GM23338 (cell line): ENCODE data around the gene OR51I2.
A peak's percentile ranks its signal among the peaks of the same experiment; 100 is the strongest.

Experiments
- CREB1 ChIP-seq: fragments of 250-450 bp; sonication (Bioruptor Pico); IDR thresholded peaks from 2 replicates; pipeline ENCODE4 v1.5.0; 2020; ENCODE audit warnings: low read depth, mild to moderate bottlenecking, moderate library complexity
- EZH2 ChIP-seq: fragments of 200-600 bp; sonication (generic); IDR thresholded peaks from one replicate; pipeline ENCODE4 v1.8.0; 2017; ENCODE audit warnings: antibody characterized with exemption, mild to moderate bottlenecking, low read depth; ENCODE audit not compliant: unreplicated experiment
- EZH2phosphoT487 ChIP-seq: fragments of 200-600 bp; sonication (generic); IDR thresholded peaks from one replicate; pipeline ENCODE4 v1.8.1; 2018; ENCODE audit warnings: antibody characterized with exemption; ENCODE audit not compliant: unreplicated experiment
- NANOG ChIP-seq: IDR thresholded peaks from 2 replicates; pipeline ENCODE4 v1.6.1; 2016; ENCODE audit warnings: antibody characterized with exemption, borderline replicate concordance
- POLR2AphosphoS5 ChIP-seq: IDR thresholded peaks from 2 replicates; pipeline ENCODE4 v1.6.1; 2016; ENCODE audit warnings: antibody characterized with exemption, low read depth
- REST ChIP-seq: IDR thresholded peaks from one replicate; pipeline ENCODE4 v1.6.1; 2018; ENCODE audit warnings: antibody characterized with exemption; ENCODE audit not compliant: unreplicated experiment
- TF ChIP-seq, protein P1 (sequence below), 2 experiments: fragments of 200-600 bp in 1 of 2; sonication (generic) in 1 of 2; conservative IDR thresholded peaks; 2 replicates each; pipeline versions ENCODE4 v1.5.1 to v1.6.1; 2016 to 2017; ENCODE audit warnings: antibody characterized with exemption in 2 of 2, low read depth in 2 of 2, mild to moderate bottlenecking in 2 of 2, moderate library complexity in 1 of 2

DNA sequence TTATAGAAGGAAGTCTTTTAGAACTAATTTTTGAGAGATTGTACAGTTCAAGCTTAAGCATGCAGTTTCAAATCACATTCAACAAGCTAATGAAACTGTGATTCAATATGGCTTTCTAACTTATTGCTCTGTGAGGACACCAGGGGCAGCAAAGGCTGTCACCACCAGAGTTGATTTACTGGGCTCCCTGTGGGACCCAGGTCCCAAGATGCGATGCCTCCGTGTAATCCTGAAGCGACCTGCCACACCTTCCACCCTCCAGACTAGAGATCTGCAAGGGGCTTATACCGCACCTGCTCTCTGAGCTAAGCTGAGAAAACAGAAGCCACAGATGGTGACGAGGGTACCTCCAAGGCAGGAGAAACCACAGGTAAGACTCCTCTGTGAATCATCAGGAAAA is 28.1 kb upstream of the OR51I2 start:
- TF ChIP-seq POLR2AphosphoS5 (no peak), REST (no peak), CREB1 (CRISPR knock-in tag) (no peak), EZH2 (no peak), NANOG (no peak), EZH2phosphoT487 (no peak)
- TF ChIP-seq, protein P1, sequence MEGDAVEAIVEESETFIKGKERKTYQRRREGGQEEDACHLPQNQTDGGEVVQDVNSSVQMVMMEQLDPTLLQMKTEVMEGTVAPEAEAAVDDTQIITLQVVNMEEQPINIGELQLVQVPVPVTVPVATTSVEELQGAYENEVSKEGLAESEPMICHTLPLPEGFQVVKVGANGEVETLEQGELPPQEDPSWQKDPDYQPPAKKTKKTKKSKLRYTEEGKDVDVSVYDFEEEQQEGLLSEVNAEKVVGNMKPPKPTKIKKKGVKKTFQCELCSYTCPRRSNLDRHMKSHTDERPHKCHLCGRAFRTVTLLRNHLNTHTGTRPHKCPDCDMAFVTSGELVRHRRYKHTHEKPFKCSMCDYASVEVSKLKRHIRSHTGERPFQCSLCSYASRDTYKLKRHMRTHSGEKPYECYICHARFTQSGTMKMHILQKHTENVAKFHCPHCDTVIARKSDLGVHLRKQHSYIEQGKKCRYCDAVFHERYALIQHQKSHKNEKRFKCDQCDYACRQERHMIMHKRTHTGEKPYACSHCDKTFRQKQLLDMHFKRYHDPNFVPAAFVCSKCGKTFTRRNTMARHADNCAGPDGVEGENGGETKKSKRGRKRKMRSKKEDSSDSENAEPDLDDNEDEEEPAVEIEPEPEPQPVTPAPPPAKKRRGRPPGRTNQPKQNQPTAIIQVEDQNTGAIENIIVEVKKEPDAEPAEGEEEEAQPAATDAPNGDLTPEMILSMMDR (conservative IDR thresholded peaks at IDR 0.05; ENCODE audit: low read depth in 2 of 2), result peak; percentile 9 to 34; a peak in 2 of 4 replicates
